ENCODE data around the gene PEX14.

PEX14 gene

GRCh38 chr1:10670190-10670589 is 195.4 kb downstream of the PEX14 start:
- peaks cover 2% of the 10 kb centered on the region in 2 donors for H3K4me1 ChIP-seq (ENCODE audit: control insufficient read depth in 1 of 2, insufficient read depth in 2 of 2, low read length in 2 of 2)
- H3K27ac ChIP-seq (ENCODE audit: low read depth, low read length), result no peak overlapping the region
- peaks cover 9 to 19% of the 10 kb centered on the region in 2 donors for H3K36me3 ChIP-seq (ENCODE audit: control insufficient read depth in 1 of 2, insufficient read depth in 2 of 2, low read length in 2 of 2)
- H3K9me3 ChIP-seq (ENCODE audit: control insufficient read depth in 1 of 2, low read length in 2 of 2), result no peaks in the 10 kb centered on the region
- H3K4me3 ChIP-seq (ENCODE audit: low read depth in 1 of 2, low read length in 2 of 2), result no peak overlapping the region
- no peaks in the 10 kb centered on the region for H3K27me3 ChIP-seq (ENCODE audit: control insufficient read depth in 1 of 2, insufficient read depth in 2 of 2, low read length in 2 of 2)
- no peak overlapping the region for H3K9ac ChIP-seq (ENCODE audit: low read depth in 1 of 2, low read length in 2 of 2)

- H3K9ac ChIP-seq (ENCODE audit: low read depth in 1 of 2, low read length in 2 of 2), result no peak overlapping the region
- no peak overlapping the region for H3K4me3 ChIP-seq (ENCODE audit: low read depth in 1 of 2, low read length in 2 of 2)
- no peaks in the 10 kb centered on the region for H3K9me3 ChIP-seq (ENCODE audit: control insufficient read depth in 1 of 2, low read length in 2 of 2)
- H3K4me1 ChIP-seq (ENCODE audit: control insufficient read depth in 1 of 2, insufficient read depth in 2 of 2, low read length in 2 of 2), result peaks cover 11% of the 10 kb centered on the region in 2 donors
- no peak overlapping the region for H3K27ac ChIP-seq (ENCODE audit: low read depth, low read length)
- H3K27me3 ChIP-seq (ENCODE audit: control insufficient read depth in 1 of 2, insufficient read depth in 2 of 2, low read length in 2 of 2), result no peaks in the 10 kb centered on the region
- H3K36me3 ChIP-seq (ENCODE audit: control insufficient read depth in 1 of 2, insufficient read depth in 2 of 2, low read length in 2 of 2), result peaks cover 9 to 17% of the 10 kb centered on the region in 2 donors
Measured at GRCh38 chr1:10671090-10671489, 196.3 kb downstream of the PEX14 start.

GRCh38 chr1:10671622-10672342 is 197.0 kb downstream of the PEX14 start:
- no peak overlapping the region for H3K9ac ChIP-seq (ENCODE audit: low read depth in 1 of 2, low read length in 2 of 2)
- no peaks in the 10 kb centered on the region for H3K9me3 ChIP-seq (ENCODE audit: control insufficient read depth in 1 of 2, low read length in 2 of 2)
- no peak overlapping the region for H3K4me3 ChIP-seq (ENCODE audit: low read depth in 1 of 2, low read length in 2 of 2)
- H3K36me3 ChIP-seq (ENCODE audit: control insufficient read depth in 1 of 2, insufficient read depth in 2 of 2, low read length in 2 of 2), result peaks cover 9 to 14% of the 10 kb centered on the region in 2 donors
- no peaks in the 10 kb centered on the region for H3K27me3 ChIP-seq (ENCODE audit: control insufficient read depth in 1 of 2, insufficient read depth in 2 of 2, low read length in 2 of 2)
- peak overlapping the region; percentile 32 for H3K27ac ChIP-seq (ENCODE audit: low read depth, low read length)
- peaks cover 18% of the 10 kb centered on the region in 2 donors for H3K4me1 ChIP-seq (ENCODE audit: control insufficient read depth in 1 of 2, insufficient read depth in 2 of 2, low read length in 2 of 2)

- Histone ChIP-seq H3K9ac (ENCODE audit: low read depth in 1 of 2, low read length in 2 of 2) (no peak overlapping the region), H3K27ac (ENCODE audit: low read depth, low read length) (no peak overlapping the region), H3K9me3 (ENCODE audit: control insufficient read depth in 1 of 2, low read length in 2 of 2) (no peaks in the 10 kb centered on the region), H3K4me3 (ENCODE audit: low read depth in 1 of 2, low read length in 2 of 2) (no peak overlapping the region), H3K4me1 (ENCODE audit: control insufficient read depth in 1 of 2, insufficient read depth in 2 of 2, low read length in 2 of 2) (peaks cover 25% of the 10 kb centered on the region in 2 donors), H3K27me3 (ENCODE audit: control insufficient read depth in 1 of 2, insufficient read depth in 2 of 2, low read length in 2 of 2) (no peaks in the 10 kb centered on the region), H3K36me3 (ENCODE audit: control insufficient read depth in 1 of 2, insufficient read depth in 2 of 2, low read length in 2 of 2) (peaks cover 4 to 8% of the 10 kb centered on the region in 2 donors)
Measured at GRCh38 chr1:10672343-10673050, 197.7 kb downstream of the PEX14 start.

- H3K36me3 ChIP-seq (ENCODE audit: control insufficient read depth in 1 of 2, insufficient read depth in 2 of 2, low read length in 2 of 2), result peaks cover 4 to 8% of the 10 kb centered on the region in 2 donors
- no peak overlapping the region for H3K4me3 ChIP-seq (ENCODE audit: low read depth in 1 of 2, low read length in 2 of 2)
- peaks cover 32% of the 10 kb centered on the region in 2 donors for H3K4me1 ChIP-seq (ENCODE audit: control insufficient read depth in 1 of 2, insufficient read depth in 2 of 2, low read length in 2 of 2)
- no peak overlapping the region for H3K9ac ChIP-seq (ENCODE audit: low read depth in 1 of 2, low read length in 2 of 2)
- peak overlapping the region; percentile 15 for H3K27ac ChIP-seq (ENCODE audit: low read depth, low read length)
- H3K27me3 ChIP-seq (ENCODE audit: control insufficient read depth in 1 of 2, insufficient read depth in 2 of 2, low read length in 2 of 2), result no peaks in the 10 kb centered on the region
- H3K9me3 ChIP-seq (ENCODE audit: control insufficient read depth in 1 of 2, low read length in 2 of 2), result no peaks in the 10 kb centered on the region
Measured at GRCh38 chr1:10673109-10673711, 198.5 kb downstream of the PEX14 start.

GRCh38 chr1:10674222-10674621 is 199.5 kb downstream of the PEX14 start:
- Histone ChIP-seq H3K27me3 (ENCODE audit: control insufficient read depth in 1 of 2, insufficient read depth in 2 of 2, low read length in 2 of 2) (no peaks in the 10 kb centered on the region), H3K9ac (ENCODE audit: low read depth in 1 of 2, low read length in 2 of 2) (no peak overlapping the region), H3K36me3 (ENCODE audit: control insufficient read depth in 1 of 2, insufficient read depth in 2 of 2, low read length in 2 of 2) (peaks cover 0 to 3% of the 10 kb centered on the region in 2 donors), H3K4me3 (ENCODE audit: low read depth in 1 of 2, low read length in 2 of 2) (no peak overlapping the region), H3K9me3 (ENCODE audit: control insufficient read depth in 1 of 2, low read length in 2 of 2) (no peaks in the 10 kb centered on the region), H3K27ac (ENCODE audit: low read depth, low read length) (no peak overlapping the region), H3K4me1 (ENCODE audit: control insufficient read depth in 1 of 2, insufficient read depth in 2 of 2, low read length in 2 of 2) (peaks cover 32 to 42% of the 10 kb centered on the region in 2 donors)

- Histone ChIP-seq H3K27ac (ENCODE audit: low read depth, low read length) (peak overlapping the region; percentile 62), H3K4me1 (ENCODE audit: control insufficient read depth in 1 of 2, insufficient read depth in 2 of 2, low read length in 2 of 2) (peaks cover 40 to 48% of the 10 kb centered on the region in 2 donors), H3K4me3 (ENCODE audit: low read depth in 1 of 2, low read length in 2 of 2) (no peak overlapping the region), H3K27me3 (ENCODE audit: control insufficient read depth in 1 of 2, insufficient read depth in 2 of 2, low read length in 2 of 2) (no peaks in the 10 kb centered on the region), H3K9ac (ENCODE audit: low read depth in 1 of 2, low read length in 2 of 2) (peak overlapping the region; percentile 25 to 43), H3K9me3 (ENCODE audit: control insufficient read depth in 1 of 2, low read length in 2 of 2) (no peaks in the 10 kb centered on the region), H3K36me3 (ENCODE audit: control insufficient read depth in 1 of 2, insufficient read depth in 2 of 2, low read length in 2 of 2) (peaks cover 0 to 3% of the 10 kb centered on the region in 2 donors)
Measured at GRCh38 chr1:10674700-10675609, 200.2 kb downstream of the PEX14 start.

- H3K4me1 ChIP-seq (ENCODE audit: control insufficient read depth in 1 of 2, insufficient read depth in 2 of 2, low read length in 2 of 2), result peaks cover 45 to 53% of the 10 kb centered on the region in 2 donors
- H3K9me3 ChIP-seq (ENCODE audit: control insufficient read depth in 1 of 2, low read length in 2 of 2), result no peaks in the 10 kb centered on the region
- H3K27ac ChIP-seq (ENCODE audit: low read depth, low read length), result peak overlapping the region; percentile 62
- H3K9ac ChIP-seq (ENCODE audit: low read depth in 1 of 2, low read length in 2 of 2), result peak overlapping the region; percentile 25 to 43
- peaks cover 0 to 3% of the 10 kb centered on the region in 2 donors for H3K36me3 ChIP-seq (ENCODE audit: control insufficient read depth in 1 of 2, insufficient read depth in 2 of 2, low read length in 2 of 2)
- H3K27me3 ChIP-seq (ENCODE audit: control insufficient read depth in 1 of 2, insufficient read depth in 2 of 2, low read length in 2 of 2), result no peaks in the 10 kb centered on the region
- H3K4me3 ChIP-seq (ENCODE audit: low read depth in 1 of 2, low read length in 2 of 2), result no peak overlapping the region
Measured at GRCh38 chr1:10675813-10676212, 201.1 kb downstream of the PEX14 start.

- no peaks in the 10 kb centered on the region for H3K27me3 ChIP-seq (ENCODE audit: control insufficient read depth in 1 of 2, insufficient read depth in 2 of 2, low read length in 2 of 2)
- peak overlapping the region in 1 of 2 donors; percentile 43 for H3K4me3 ChIP-seq (ENCODE audit: low read depth in 1 of 2, low read length in 2 of 2)
- H3K9ac ChIP-seq (ENCODE audit: low read depth in 1 of 2, low read length in 2 of 2), result peak overlapping the region; percentile 19 to 66
- peaks cover 53% of the 10 kb centered on the region in 2 donors for H3K4me1 ChIP-seq (ENCODE audit: control insufficient read depth in 1 of 2, insufficient read depth in 2 of 2, low read length in 2 of 2)
- H3K9me3 ChIP-seq (ENCODE audit: control insufficient read depth in 1 of 2, low read length in 2 of 2), result no peaks in the 10 kb centered on the region
- no peaks in the 10 kb centered on the region for H3K36me3 ChIP-seq (ENCODE audit: control insufficient read depth in 1 of 2, insufficient read depth in 2 of 2, low read length in 2 of 2)
- no peak overlapping the region for H3K27ac ChIP-seq (ENCODE audit: low read depth, low read length)
Measured at GRCh38 chr1:10676963-10677362, 202.2 kb downstream of the PEX14 start.
